Measurements from ENCODE around the gene GDF15. TPM values are rescaled to one million over a fixed set of nuclear protein-coding genes. Genes with fewer than 3 reads are reported as not detected.
A peak's percentile ranks its signal among the peaks of the same experiment; 100 is the strongest.
"Not testable (repeated sequence)": the region's sequence is repeated elsewhere in the genome, so short reads cannot be mapped to it uniquely, and the experiment has no call there.

GDF15 gene
- 100 to 1,000 TPM in 2 of 8 experiments, 10 to 100 TPM in 6; 14.0 to 784 (median 60.0) TPM for total RNA-seq

- H3K4me1 ChIP-seq (replicated peaks in 1 of 2): peaks cover 5 to 25% of the 10 kb centered on the region in 2 donors
- H3K4me3 ChIP-seq: peak within 1 kb of the TSS; percentile 8 to 44 (median 28)
- ATAC-seq (replicated peaks in 6 of 8): peak; percentile 39 to 86 (median 77)
- 0 to 100% (median 50%) methylated on average over 1 to 7 of the region's 33 CpGs; no CpG with 5 or more reads in 3 of the 10 experiments for WGBS, 10 experiments
- peak within 1 kb of the TSS; percentile 78 to 89 for H3K27ac ChIP-seq
- in situ Hi-C loops (cut with MboI; ENCODE audit: low pct_unique_long_range_greater_than_20kb in 2 of 9, low sequenced_read_pairs in 9 of 9, unreplicated experiment in 9 of 9): no loop called here
Measured at GRCh38 chr19:18385675-18386542, at the start of gene GDF15. Gene GDF15, plus strand, starts transcription at chr19:18386158. Its CDS starts 32 bp downstream, at chr19:18386190.

- no peak for ATAC-seq (replicated peaks in 6 of 8)
- 37 to 100% (median 75%) methylated on average over 2 to 6 of the region's 9 CpGs for WGBS, 10 experiments
- in situ Hi-C loops (cut with MboI; ENCODE audit: low pct_unique_long_range_greater_than_20kb in 2 of 9, low sequenced_read_pairs in 9 of 9, unreplicated experiment in 9 of 9): no loop called here
- Histone ChIP-seq H3K4me1 (replicated peaks in 1 of 2) (peaks cover 3 to 10% of the 10 kb centered on the region in 2 donors), H3K4me3 (no peak overlapping the region), H3K27ac (no peak overlapping the region)
Measured at GRCh38 chr19:18338541-18338940, 47.4 kb upstream of the GDF15 start.

DNA sequence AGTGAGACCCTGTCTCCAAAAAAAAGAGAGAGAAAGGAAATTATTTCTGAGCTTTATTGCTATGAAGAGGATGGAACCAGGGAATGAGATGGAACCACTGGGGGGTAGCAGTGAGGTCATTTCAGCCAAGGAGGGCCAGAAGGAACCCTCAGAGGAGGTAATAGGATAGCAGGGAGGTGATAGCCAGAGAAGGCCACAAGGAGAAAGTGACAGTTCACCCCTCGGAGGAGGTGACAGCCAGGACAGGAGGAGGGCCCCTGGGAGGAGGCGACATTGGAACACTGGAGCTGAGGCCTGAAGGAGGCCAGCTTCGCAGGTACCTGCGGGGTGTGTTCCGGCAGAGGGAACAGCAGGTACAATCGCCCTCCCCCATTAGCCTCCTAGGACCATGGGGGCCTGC is 46.2 kb upstream of the GDF15 start:
- H3K4me1 ChIP-seq (replicated peaks in 1 of 2): peaks cover 3 to 18% of the 10 kb centered on the region in 2 donors
- in situ Hi-C loops (cut with MboI; ENCODE audit: low pct_unique_long_range_greater_than_20kb in 2 of 9, low sequenced_read_pairs in 9 of 9, unreplicated experiment in 9 of 9): no loop called here
- H3K4me3 ChIP-seq: peak overlapping the region in 3 of 5 donors; percentile 56 to 80 (median 68)
- 0 to 60% (median 10%) methylated on average over 1 to 6 of the region's 6 CpGs; no CpG with 5 or more reads in 6 of the 10 experiments for WGBS, 10 experiments
- H3K27ac ChIP-seq: no peak overlapping the region
- peak in 5 of 8 experiments; percentile 3 to 44 (median 8) for ATAC-seq (replicated peaks in 6 of 8)

DNA sequence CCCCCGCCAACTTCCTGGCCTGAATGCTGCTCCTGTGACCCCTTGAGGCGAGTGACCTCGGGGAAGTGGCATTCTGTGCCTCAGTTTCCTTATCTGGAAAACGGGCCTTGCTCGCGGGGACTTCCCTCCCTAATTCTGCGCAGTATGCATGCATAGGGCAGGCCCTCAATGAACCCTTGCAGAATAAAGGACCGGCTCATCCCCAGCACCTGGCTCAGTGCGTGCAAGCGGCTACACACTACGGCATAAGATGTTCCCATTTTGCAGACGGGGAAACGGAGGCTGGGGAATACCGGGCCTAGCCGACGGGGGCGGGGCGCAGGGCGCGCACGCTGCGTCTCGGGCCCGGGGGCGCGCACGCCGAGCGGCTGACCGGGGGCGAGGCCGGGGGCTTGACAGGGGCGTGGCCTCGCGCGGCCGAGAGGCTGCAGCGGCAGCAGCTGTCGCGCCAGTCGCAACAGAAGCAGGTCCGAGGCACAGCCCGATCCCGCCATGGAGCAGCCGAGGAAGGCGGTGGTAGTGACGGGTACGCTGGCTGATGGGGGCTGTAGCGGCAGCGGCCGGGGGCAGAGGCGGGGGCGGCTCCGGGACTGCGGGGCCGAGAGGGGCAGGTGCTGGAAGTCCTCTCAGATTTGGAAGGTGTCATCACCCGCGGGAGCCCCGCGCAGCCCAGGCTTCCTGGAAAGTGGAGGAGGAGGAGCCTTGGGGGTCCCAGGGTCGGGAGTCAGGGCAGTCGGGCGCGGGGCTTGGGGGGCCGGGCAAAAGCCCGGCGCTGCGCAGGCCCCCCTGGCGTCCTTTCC is 45.6 kb upstream of the GDF15 start, which contains the start of gene PGPEP1:
Gene PGPEP1 (plus strand): TSS at position 409 of the 800 bp plus-strand sequence. CDS start 84 bp downstream, at position 493.
- H3K4me3 ChIP-seq: peak within 1 kb of the TSS; percentile 56 to 80 (median 68)
- peak; percentile 55 to 73 (median 64) for ATAC-seq (replicated peaks in 6 of 8)
- peak within 1 kb of the TSS; percentile 1 to 70 for H3K27ac ChIP-seq
- 17 to 55% (median 25%) methylated on average over 1 to 7 of the region's 69 CpGs; no CpG with 5 or more reads in 6 of the 10 experiments for WGBS, 10 experiments
- in situ Hi-C loops (cut with MboI; ENCODE audit: low pct_unique_long_range_greater_than_20kb in 2 of 9, low sequenced_read_pairs in 9 of 9, unreplicated experiment in 9 of 9): no loop called here
- peaks cover 8 to 23% of the 10 kb centered on the region in 2 donors for H3K4me1 ChIP-seq (replicated peaks in 1 of 2)

GRCh38 chr19:18340990-18341868 is 44.7 kb upstream of the GDF15 start:
- H3K4me3 ChIP-seq: peak overlapping the region; percentile 56 to 80 (median 68)
- in situ Hi-C loops (cut with MboI; ENCODE audit: low pct_unique_long_range_greater_than_20kb in 2 of 9, low sequenced_read_pairs in 9 of 9, unreplicated experiment in 9 of 9): no loop called here
- peaks cover 8 to 24% of the 10 kb centered on the region in 2 donors for H3K4me1 ChIP-seq (replicated peaks in 1 of 2)
- 0 to 10% methylated on average over 1 to 2 of the region's 18 CpGs; no CpG with 5 or more reads in 8 of the 10 experiments for WGBS, 10 experiments
- peak overlapping the region; percentile 1 to 70 for H3K27ac ChIP-seq
- ATAC-seq (replicated peaks in 6 of 8): peak; percentile 42 to 72 (median 65)

DNA sequence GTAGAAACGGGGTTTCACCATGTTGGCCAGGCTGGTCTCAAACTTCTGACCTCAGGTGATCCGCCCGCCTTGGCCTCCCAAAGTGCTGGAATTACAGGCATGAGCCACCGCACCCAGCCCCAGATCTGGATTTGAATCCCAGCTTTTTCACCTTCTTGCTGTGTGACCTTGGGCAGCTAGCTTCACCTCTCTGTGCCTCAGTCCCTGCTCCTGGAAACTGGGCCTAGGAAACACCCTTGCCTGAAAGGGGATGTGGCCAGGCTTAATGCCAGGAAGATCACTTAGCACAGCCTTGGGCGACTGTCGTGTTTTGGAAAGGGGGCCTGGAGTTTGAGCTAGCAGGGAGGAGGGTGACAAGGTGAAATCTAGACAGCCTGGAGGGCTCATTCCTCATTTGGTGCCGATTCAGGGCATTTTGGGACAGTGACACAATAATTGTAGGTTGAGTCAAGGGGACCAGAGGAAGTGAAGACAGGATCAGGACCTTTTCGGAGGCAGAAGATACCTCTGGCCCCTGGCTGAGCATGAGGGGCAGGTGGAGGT is 43.8 kb upstream of the GDF15 start:
- H3K4me3 ChIP-seq: no peak overlapping the region
- WGBS, 10 experiments: 71 to 100% (median 100%) methylated on average over 1 to 4 of the region's 8 CpGs; no CpG with 5 or more reads in 2 of the 10 experiments
- no peak overlapping the region for H3K27ac ChIP-seq
- in situ Hi-C loops (cut with MboI; ENCODE audit: low pct_unique_long_range_greater_than_20kb in 2 of 9, low sequenced_read_pairs in 9 of 9, unreplicated experiment in 9 of 9): no loop called here
- no peak for ATAC-seq (replicated peaks in 6 of 8)
- peaks cover 8 to 24% of the 10 kb centered on the region in 2 donors for H3K4me1 ChIP-seq (replicated peaks in 1 of 2)

- WGBS, 10 experiments: 0 to 74% (median 7%) methylated on average over 2 to 11 of the region's 13 CpGs; no CpG with 5 or more reads in 4 of the 10 experiments
- in situ Hi-C loops (cut with MboI; ENCODE audit: low pct_unique_long_range_greater_than_20kb in 2 of 9, low sequenced_read_pairs in 9 of 9, unreplicated experiment in 9 of 9): no loop called here
- peaks cover 8 to 24% of the 10 kb centered on the region in 2 donors for H3K4me1 ChIP-seq (replicated peaks in 1 of 2)
- peak overlapping the region in 2 of 5 donors; percentile 7 to 10 for H3K4me3 ChIP-seq
- peak in 5 of 8 experiments; percentile 9 to 51 (median 32) for ATAC-seq (replicated peaks in 6 of 8)
- peak overlapping the region; percentile 43 to 81 for H3K27ac ChIP-seq
Measured at GRCh38 chr19:18344582-18344950, 41.4 kb upstream of the GDF15 start.

DNA sequence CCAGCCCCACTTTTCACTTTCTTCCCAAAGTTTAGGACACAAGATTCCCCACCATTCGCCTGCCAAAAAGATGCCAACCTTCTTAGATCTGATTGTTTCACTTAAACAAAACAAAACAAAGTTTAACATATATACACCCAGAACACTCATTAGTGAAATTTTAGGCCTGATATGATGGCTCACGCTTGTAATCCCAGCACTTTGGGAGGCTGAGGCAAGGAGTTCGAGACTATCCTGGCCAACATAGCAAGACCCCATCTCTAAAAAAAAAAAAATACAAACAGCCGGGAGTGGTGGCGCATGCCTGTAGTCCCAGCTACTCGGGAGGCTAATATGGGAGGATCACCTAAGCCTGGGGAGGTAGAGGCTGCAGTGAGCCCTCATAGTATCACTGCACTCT is 40.7 kb upstream of the GDF15 start:
- no peak overlapping the region for H3K4me3 ChIP-seq
- WGBS, 10 experiments: 86 to 100% (median 96%) methylated on average over 1 to 6 of the region's 6 CpGs; no CpG with 5 or more reads in 2 of the 10 experiments
- in situ Hi-C loops (cut with MboI; ENCODE audit: low pct_unique_long_range_greater_than_20kb in 2 of 9, low sequenced_read_pairs in 9 of 9, unreplicated experiment in 9 of 9): no loop called here
- no peak for ATAC-seq (replicated peaks in 6 of 8)
- peaks cover 8 to 24% of the 10 kb centered on the region in 2 donors for H3K4me1 ChIP-seq (replicated peaks in 1 of 2)
- H3K27ac ChIP-seq: peak overlapping the region; percentile 43 to 81

DNA sequence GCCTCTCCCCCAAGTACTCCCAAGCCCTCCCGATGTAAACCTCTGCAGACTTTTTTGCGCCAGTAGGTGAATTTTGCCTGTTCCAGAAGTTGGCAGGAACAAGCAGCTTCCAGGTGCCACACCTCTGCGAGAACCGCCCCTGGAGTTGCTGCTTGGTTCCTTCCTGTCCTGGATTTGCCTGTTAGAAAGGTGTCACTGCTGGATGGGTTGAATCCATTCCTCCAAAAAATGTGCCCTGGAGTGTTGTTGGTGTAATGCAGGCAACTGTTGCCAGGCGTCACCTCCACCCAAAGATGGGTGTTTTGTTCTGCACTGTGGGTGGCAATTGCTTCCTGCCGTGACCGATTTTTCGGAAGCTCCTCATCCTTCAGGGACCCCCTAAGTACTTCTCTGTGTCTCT is 39.9 kb upstream of the GDF15 start:
- no peak overlapping the region for H3K27ac ChIP-seq
- peaks cover 8 to 22% of the 10 kb centered on the region in 2 donors for H3K4me1 ChIP-seq (replicated peaks in 1 of 2)
- in situ Hi-C loops (cut with MboI; ENCODE audit: low pct_unique_long_range_greater_than_20kb in 2 of 9, low sequenced_read_pairs in 9 of 9, unreplicated experiment in 9 of 9): no loop called here
- ATAC-seq (replicated peaks in 6 of 8): peak in 2 of 8 experiments; percentile 38 to 65
- 53 to 100% (median 74%) methylated on average over 1 to 7 of the region's 8 CpGs; no CpG with 5 or more reads in 1 of the 10 experiments for WGBS, 10 experiments
- no peak overlapping the region for H3K4me3 ChIP-seq

GRCh38 chr19:18348171-18348570 is 37.8 kb upstream of the GDF15 start:
- in situ Hi-C loops (cut with MboI; ENCODE audit: low pct_unique_long_range_greater_than_20kb in 2 of 9, low sequenced_read_pairs in 9 of 9, unreplicated experiment in 9 of 9): no loop called here
- ATAC-seq (replicated peaks in 6 of 8): no peak
- Histone ChIP-seq H3K4me1 (replicated peaks in 1 of 2) (peaks cover 5 to 14% of the 10 kb centered on the region in 2 donors), H3K4me3 (no peak overlapping the region), H3K27ac (no peak overlapping the region)
- 68 to 100% (median 98%) methylated on average over 1 to 5 of the region's 17 CpGs; no CpG with 5 or more reads in 6 of the 10 experiments for WGBS, 10 experiments

- H3K4me3 ChIP-seq; ATAC-seq (replicated peaks in 6 of 8); in situ Hi-C loops (cut with MboI; ENCODE audit: low pct_unique_long_range_greater_than_20kb in 2 of 9, low sequenced_read_pairs in 9 of 9, unreplicated experiment in 9 of 9); H3K27ac ChIP-seq: not testable (repeated sequence)
- H3K4me1 ChIP-seq (replicated peaks in 1 of 2): peaks cover 5 to 12% of the 10 kb centered on the region in 2 donors
- WGBS, 10 experiments: 28 to 100% (median 90%) methylated on average over 1 to 6 of the region's 6 CpGs; no CpG with 5 or more reads in 3 of the 10 experiments
Measured at GRCh38 chr19:18348818-18349339, 37.1 kb upstream of the GDF15 start.

Data from motor neuron (in vitro differentiated cells).